Activated T-cell treated with anti-CD3 and anti-CD28 coated beads, Interleukin-2, amount 50 U/mL, for 4 hours (primary cell): ENCODE results near the gene DGKD. TPM values are rescaled to one million over a fixed set of nuclear protein-coding genes. Genes with fewer than 3 reads are reported as not detected.

Source experiments
- ATAC-seq, 2 donors: fragments of 200-7000 bp; cut with Tn5 transposase; one replicate each; pipeline ENCODE4 v1.10.0; 2021
- DNase-seq: peaks from one replicate; pipeline ENCODE4 v3.0.0-alpha.2; 2020
- H3K27me3 Mint-ChIP-seq: one replicate; pipeline ENCODE4 v1.8.0; 2021; ENCODE audit warnings: low read depth, mixed read lengths
- H3K36me3 Mint-ChIP-seq: one replicate; pipeline ENCODE4 v1.8.0; 2022; ENCODE audit warnings: mixed read lengths; ENCODE audit not compliant: insufficient read depth
- H3K4me1 Mint-ChIP-seq: one replicate; pipeline ENCODE4 v1.8.0; 2021; ENCODE audit warnings: low read depth, mixed read lengths
- H3K4me3 Mint-ChIP-seq: one replicate; pipeline ENCODE4 v1.8.0; 2021; ENCODE audit warnings: mild to moderate bottlenecking, moderate library complexity, mixed read lengths
- H3K9me3 Mint-ChIP-seq: one replicate; pipeline ENCODE4 v1.8.0; 2021; ENCODE audit warnings: mixed read lengths
- total RNA-seq, 3 donors: library from RNA; stranded (reverse); gene quantifications; one replicate each; pipeline ENCODE4 v1.2.1, GENCODE V29; 2021

Gene DGKD
- total RNA-seq, 3 donors from 2014 or later: 38.8 to 44.9 (median 39.3) TPM

DNA sequence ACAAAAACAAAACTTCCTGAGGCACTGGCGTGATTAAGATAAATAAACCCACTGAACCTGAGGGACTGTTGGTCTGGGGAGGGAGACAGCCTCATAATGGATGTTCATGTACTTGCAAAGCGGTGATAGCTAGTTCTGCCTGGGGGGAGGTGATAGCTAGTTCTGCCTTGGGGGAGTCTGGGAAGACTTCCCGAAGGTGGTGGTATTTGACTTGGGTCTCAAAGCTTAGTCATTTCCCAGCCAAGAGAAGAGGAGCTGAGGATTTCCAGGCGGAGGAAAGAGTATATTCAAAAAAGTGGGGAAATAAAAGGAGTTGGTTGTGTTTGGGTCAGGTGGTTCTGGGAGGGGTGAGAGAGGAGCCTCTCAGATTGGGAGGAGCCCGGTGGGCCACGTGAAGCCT, 24.7 kb downstream of the DGKD start:
- Mint-ChIP-seq H3K27me3 (no peaks in the 10 kb centered on the region), H3K4me3 (no peak overlapping the region), H3K36me3 (peaks cover 11% of the 10 kb centered on the region), H3K4me1 (peaks cover 53% of the 10 kb centered on the region), H3K9me3 (no peaks in the 10 kb centered on the region)
- DNase-seq: no peak
- no peak for ATAC-seq

DNA sequence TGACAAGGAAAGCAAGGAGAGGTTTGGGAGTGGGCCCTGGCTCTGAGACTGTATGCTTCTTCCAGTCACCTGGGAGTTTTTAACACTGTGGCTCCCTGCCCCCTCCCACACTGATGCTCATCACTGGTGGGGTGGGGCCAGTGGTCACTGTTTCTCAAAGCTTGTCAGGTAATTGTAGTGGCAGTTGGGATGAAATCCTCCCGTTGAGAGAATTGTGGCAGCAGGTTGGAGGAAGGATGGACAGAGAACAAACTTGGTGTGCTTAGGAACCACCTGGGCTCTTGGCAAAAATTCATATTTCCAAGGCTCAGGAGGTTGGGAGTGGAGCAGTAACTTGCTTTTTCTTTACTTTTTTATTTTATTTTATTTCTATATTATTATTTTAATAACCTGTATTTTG, 25.1 kb downstream of the DGKD start:
- H3K9me3 Mint-ChIP-seq: no peaks in the 10 kb centered on the region
- no peak for DNase-seq
- peaks cover 11% of the 10 kb centered on the region for H3K36me3 Mint-ChIP-seq
- ATAC-seq: no peak
- no peak overlapping the region for H3K4me3 Mint-ChIP-seq
- H3K27me3 Mint-ChIP-seq: no peaks in the 10 kb centered on the region
- H3K4me1 Mint-ChIP-seq: peaks cover 57% of the 10 kb centered on the region

DNA sequence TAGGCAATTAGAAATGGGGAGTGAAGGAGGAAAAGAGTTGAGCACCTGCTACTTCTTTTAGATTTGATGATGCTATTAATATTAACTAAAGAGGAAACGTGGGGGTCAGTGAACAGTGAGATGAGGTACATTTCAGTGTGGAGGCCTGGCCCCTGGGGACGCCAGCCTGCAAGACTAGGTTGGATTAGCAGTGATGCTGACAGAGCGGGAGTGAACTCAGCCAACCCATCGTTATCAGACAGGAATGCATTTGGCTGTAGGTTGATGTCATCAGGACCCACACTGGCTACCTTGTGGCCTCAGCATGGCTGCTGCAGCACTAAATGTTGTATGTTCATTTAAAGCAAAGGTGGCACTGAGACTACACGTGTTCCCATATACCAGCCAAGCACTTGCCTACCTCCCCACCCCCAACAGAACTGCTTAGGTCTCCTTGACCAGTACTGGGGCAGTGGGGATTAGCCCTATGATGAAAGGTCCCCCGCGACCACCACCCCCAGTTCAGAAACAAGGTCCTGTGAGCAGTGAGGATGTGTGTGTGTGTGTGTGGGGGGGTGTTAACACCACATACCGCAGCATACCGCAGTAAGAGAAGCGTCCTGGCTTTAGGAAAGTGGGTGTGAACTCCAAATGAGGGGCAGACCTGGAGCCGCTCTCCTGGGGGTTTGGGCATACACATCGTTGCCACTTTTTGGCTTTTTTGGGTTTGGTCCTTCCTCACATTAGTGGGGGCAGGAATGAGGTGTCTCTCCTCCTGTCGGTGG, 26.0 kb downstream of the DGKD start:
- no peak for DNase-seq
- H3K36me3 Mint-ChIP-seq: peaks cover 13% of the 10 kb centered on the region
- ATAC-seq: no peak
- H3K9me3 Mint-ChIP-seq: no peaks in the 10 kb centered on the region
- peaks cover 66% of the 10 kb centered on the region for H3K4me1 Mint-ChIP-seq
- H3K27me3 Mint-ChIP-seq: no peaks in the 10 kb centered on the region
- no peak overlapping the region for H3K4me3 Mint-ChIP-seq

DNA sequence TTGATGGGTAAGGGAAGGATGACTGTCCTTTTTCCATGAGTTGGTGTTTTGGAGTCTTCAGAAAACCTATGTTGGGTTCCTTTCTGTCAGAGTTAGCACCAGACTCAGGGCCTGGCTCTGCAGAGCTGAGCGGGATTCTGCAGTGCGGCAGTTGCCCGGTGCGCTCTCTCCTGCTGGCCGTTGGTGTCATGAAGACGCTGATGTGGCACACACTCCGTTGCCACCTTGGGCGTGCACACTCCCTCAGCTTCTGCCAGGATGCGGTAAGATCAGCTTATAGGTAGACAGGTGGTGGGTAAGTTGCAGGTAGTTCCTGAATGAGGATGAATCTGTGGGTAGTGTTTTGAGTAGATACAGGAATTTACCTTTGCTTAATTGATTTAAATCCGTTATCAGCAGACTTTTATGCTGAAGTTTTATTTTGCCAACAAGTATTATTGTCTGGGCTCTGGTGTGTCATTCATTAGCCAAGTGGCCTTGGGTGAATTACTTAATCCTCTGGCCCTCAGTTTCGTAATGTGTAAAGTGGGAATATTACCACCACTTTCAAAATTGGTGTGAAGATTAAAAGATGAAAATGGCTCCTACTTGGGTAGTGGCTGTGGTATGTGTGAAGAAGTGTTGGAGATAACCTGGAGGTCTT, 26.8 kb downstream of the DGKD start:
- H3K36me3 Mint-ChIP-seq: peaks cover 14% of the 10 kb centered on the region
- H3K4me3 Mint-ChIP-seq: no peak overlapping the region
- peaks cover 70% of the 10 kb centered on the region for H3K4me1 Mint-ChIP-seq
- H3K9me3 Mint-ChIP-seq: no peaks in the 10 kb centered on the region
- ATAC-seq (no peak), DNase-seq (no peak)
- no peaks in the 10 kb centered on the region for H3K27me3 Mint-ChIP-seq

GRCh38 chr2:233381638-233381995, 27.3 kb downstream of the DGKD start:
- no peak for DNase-seq
- Mint-ChIP-seq H3K4me3 (no peak overlapping the region), H3K36me3 (peaks cover 14% of the 10 kb centered on the region), H3K4me1 (peaks cover 75% of the 10 kb centered on the region), H3K27me3 (no peaks in the 10 kb centered on the region), H3K9me3 (no peaks in the 10 kb centered on the region)
- ATAC-seq: no peak

DNA sequence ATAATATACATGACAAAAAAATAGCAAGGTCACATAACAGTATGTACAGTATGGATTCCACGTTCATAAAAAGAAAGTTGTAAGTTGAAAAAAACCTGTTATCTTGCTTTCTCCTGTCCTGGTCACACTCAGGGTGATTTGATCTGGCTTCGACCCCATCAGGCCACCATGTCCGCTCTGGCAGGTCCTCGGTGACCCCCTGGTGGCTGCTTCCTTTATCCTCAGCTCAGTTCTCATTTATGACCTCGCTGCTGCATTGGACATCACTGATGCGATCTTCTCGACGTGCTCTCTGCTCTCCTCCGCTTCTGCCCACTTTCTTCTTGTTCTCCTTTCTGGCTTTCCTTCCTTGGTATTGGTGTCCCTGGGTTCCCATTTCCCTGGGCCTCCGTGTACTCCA, 29.7 kb downstream of the DGKD start:
- Mint-ChIP-seq H3K36me3 (peaks cover 9% of the 10 kb centered on the region), H3K9me3 (no peaks in the 10 kb centered on the region), H3K4me3 (no peak overlapping the region), H3K4me1 (peaks cover 81% of the 10 kb centered on the region), H3K27me3 (no peaks in the 10 kb centered on the region)
- ATAC-seq (no peak), DNase-seq (no peak)

GRCh38 chr2:233384811-233385488, 30.7 kb downstream of the DGKD start:
- DNase-seq: no peak
- no peaks in the 10 kb centered on the region for H3K9me3 Mint-ChIP-seq
- peak overlapping the region; percentile 42 for H3K4me3 Mint-ChIP-seq
- peaks cover 6% of the 10 kb centered on the region for H3K36me3 Mint-ChIP-seq
- peak; percentile 11 to 14 for ATAC-seq
- H3K27me3 Mint-ChIP-seq: no peaks in the 10 kb centered on the region
- H3K4me1 Mint-ChIP-seq: peaks cover 81% of the 10 kb centered on the region

DNA sequence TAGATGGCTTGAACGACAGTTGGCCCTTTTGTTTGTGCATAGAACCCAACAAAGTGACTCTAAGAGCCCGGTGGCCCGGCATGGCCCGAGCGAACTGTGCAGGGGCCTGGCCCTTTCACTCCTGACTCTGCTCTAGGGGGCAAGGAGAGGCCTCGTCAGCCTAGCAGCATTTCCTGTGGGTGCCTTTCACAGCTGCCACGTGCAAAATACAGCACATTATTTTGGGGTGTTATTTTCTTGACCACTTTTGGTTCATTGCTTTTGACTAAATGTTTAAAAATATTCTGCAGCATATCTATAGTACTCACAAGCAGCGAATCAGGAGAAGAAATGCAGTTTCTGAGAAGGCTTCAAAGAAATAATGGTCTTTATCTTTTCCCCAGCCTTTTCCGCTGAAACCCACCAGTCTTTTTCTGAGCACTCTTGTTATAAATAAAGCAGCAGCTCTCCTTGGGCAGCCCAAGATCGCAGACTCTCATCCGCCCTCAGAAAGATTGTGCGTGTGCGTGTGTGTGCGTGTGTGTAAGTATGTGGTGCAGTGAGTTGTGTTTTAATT, 31.3 kb downstream of the DGKD start:
- Mint-ChIP-seq H3K36me3 (peaks cover 6% of the 10 kb centered on the region), H3K4me3 (peak overlapping the region; percentile 42), H3K9me3 (no peaks in the 10 kb centered on the region)

DNA sequence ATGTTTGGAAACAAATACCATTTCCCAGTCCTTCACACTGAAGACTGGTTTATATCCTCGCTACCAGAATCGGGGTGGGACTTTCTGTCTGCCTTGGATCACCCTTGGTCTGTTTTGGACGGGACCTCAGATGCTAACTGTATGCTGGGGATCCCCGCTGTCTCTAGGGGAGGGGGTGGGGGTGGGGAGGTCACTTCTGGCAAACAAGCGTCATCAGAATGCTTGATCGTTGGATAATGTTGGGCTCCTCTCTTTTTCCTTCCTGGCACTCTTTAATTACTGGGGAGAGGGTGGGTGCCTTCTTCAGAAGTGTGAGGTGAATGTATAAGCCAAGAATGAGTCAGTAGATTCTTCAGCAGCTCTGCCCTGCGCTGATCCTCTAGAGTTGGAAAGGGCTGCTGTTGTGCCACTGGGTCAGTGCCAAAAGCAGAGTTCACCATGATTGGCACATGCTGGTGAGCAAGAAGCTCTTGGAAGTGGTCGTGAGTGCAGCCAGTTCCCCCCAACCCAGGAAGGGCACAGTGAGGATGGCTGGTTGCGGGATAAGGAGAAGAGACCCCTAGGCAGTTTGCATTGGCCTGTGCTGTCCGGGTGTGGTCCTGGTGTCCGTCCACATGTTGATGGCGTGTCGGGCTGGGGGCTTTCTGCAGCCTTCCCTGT, 32.2 kb downstream of the DGKD start:
- H3K27me3 Mint-ChIP-seq: no peaks in the 10 kb centered on the region
- DNase-seq (no peak), ATAC-seq (peak; percentile 59 to 65)
- H3K36me3 Mint-ChIP-seq: peaks cover 8% of the 10 kb centered on the region
- peak overlapping the region; percentile 42 for H3K4me3 Mint-ChIP-seq
- no peaks in the 10 kb centered on the region for H3K9me3 Mint-ChIP-seq
- H3K4me1 Mint-ChIP-seq: peaks cover 69% of the 10 kb centered on the region

More for the DNA sequence above, 31.3 kb downstream of the DGKD start:
- ATAC-seq (peak; percentile 67 to 70), DNase-seq (peak; percentile 50)
- Mint-ChIP-seq H3K4me1 (peaks cover 76% of the 10 kb centered on the region), H3K27me3 (no peaks in the 10 kb centered on the region)

- Mint-ChIP-seq H3K9me3 (no peaks in the 10 kb centered on the region), H3K4me1 (peaks cover 63% of the 10 kb centered on the region), H3K4me3 (no peak overlapping the region), H3K27me3 (no peaks in the 10 kb centered on the region), H3K36me3 (peaks cover 8% of the 10 kb centered on the region)
- ATAC-seq (no peak), DNase-seq (no peak)
Measured at GRCh38 chr2:233387225-233387624, 32.9 kb downstream of the DGKD start.

GRCh38 chr2:233387667-233388528, 33.6 kb downstream of the DGKD start:
- H3K9me3 Mint-ChIP-seq: no peaks in the 10 kb centered on the region
- DNase-seq: no peak
- no peaks in the 10 kb centered on the region for H3K27me3 Mint-ChIP-seq
- no peak overlapping the region for H3K4me3 Mint-ChIP-seq
- peaks cover 8% of the 10 kb centered on the region for H3K36me3 Mint-ChIP-seq
- no peak for ATAC-seq
- H3K4me1 Mint-ChIP-seq: peaks cover 57% of the 10 kb centered on the region

DNA sequence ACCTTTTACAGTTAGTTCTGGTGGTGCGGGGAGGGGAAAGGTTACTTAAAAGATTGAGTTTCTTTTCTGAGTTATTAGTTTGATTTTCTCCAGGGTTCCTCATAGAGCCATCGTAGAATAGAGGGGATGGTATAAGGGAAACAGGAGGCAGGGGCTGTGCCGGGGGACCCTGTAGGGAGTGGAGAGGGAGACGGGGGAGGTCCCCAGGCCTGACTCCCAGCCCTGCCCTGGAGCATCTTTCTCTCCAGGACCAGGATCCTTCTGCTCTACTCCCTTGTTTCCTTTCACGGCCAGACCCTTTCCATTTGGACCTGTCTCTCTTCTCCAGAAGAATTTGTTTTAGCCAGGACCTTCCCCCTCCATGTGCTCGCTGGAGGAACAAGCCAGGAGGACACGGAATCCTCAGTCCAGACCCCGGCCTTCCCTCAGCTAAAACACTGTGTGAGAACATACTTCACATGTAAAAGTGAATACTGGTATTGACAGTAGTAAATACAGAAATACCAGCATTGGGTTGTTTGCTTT, 35.4 kb downstream of the DGKD start:
- ATAC-seq: no peak
- no peaks in the 10 kb centered on the region for H3K27me3 Mint-ChIP-seq
- no peak overlapping the region for H3K4me3 Mint-ChIP-seq
- H3K36me3 Mint-ChIP-seq: peaks cover 8% of the 10 kb centered on the region
- H3K9me3 Mint-ChIP-seq: no peaks in the 10 kb centered on the region
- DNase-seq: no peak
- peaks cover 42% of the 10 kb centered on the region for H3K4me1 Mint-ChIP-seq

DNA sequence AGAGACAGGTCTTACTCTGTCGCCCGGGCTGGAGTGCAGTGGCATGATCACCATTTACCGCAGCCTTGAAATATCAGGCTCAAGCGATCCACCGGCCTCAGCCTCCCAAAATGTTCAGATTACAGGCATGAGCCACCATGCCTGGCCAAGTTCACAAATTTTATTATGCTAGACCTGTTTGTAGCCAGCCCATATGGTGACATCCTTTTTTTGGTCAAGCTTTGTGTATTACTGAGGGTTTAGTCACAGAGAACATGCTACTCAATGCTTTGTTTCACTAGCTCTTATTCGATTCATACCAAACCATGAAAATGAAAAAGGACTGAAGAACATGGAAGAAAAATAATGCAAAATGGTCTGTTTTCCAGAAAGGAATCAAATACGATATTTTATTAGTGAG, 41.4 kb downstream of the DGKD start:
- H3K4me3 Mint-ChIP-seq: no peak overlapping the region

More for the DNA sequence above, 41.4 kb downstream of the DGKD start:
- DNase-seq (no peak), ATAC-seq (no peak)
- Mint-ChIP-seq H3K4me1 (peaks cover 43% of the 10 kb centered on the region), H3K36me3 (peaks cover 19% of the 10 kb centered on the region), H3K9me3 (no peaks in the 10 kb centered on the region), H3K27me3 (no peaks in the 10 kb centered on the region)
